Gastroesophageal sphincter (tissue), 4 donors: ENCODE results near the gene COL5A1. TPM values are rescaled to one million over a fixed set of nuclear protein-coding genes. Genes with fewer than 3 reads are reported as not detected.

Experiments used
- ATAC-seq: fragments of 150-250 bp; one replicate; pipeline ENCODE4 v1.9.1; 2016; ENCODE audit warnings: mild to moderate bottlenecking, moderate library complexity
- H3K27ac ChIP-seq, 4 donors: fragments of 200-600 bp; sonication (generic) in 3 of 4; 1 replicate in 3 of 4; 2 replicates in 1 of 4; pipeline ENCODE4 v1.5.1; 2016 to 2019
- H3K27me3 ChIP-seq: fragments of 200-600 bp; sonication (generic); one replicate; pipeline ENCODE4 v1.5.1; 2019
- H3K36me3 ChIP-seq, 2 donors: fragments of 200-600 bp; sonication (generic); one replicate each; pipeline ENCODE4 v1.5.1; 2019; ENCODE audit warnings: control low read depth in 1 of 2
- H3K4me1 ChIP-seq, 3 donors: fragments of 200-600 bp; sonication (generic); 1 replicate in 2 of 3; 2 replicates in 1 of 3; pipeline ENCODE4 v1.5.1; 2016 to 2019; ENCODE audit warnings: control low read depth in 2 of 3
- H3K4me3 ChIP-seq, 2 donors: fragments of 200-600 bp; sonication (generic); one replicate each; pipeline ENCODE4 v1.5.1; 2019; ENCODE audit warnings: mild to moderate bottlenecking in 1 of 2, moderate library complexity in 1 of 2
- H3K9me3 ChIP-seq, 3 donors: fragments of 200-600 bp; sonication (generic); one replicate each; pipeline ENCODE4 v1.5.1; 2017 to 2019; ENCODE audit warnings: control low read depth in 2 of 3
- CTCF ChIP-seq, 4 experiments: fragments of 200-600 bp in 2 of 4; fragments of 450-650 bp in 2 of 4; sonication (generic) in 1 of 4; IDR thresholded peaks; one replicate each; pipeline ENCODE4 v1.5.1; 2017 to 2019; ENCODE audit warnings: antibody characterized with exemption in 4 of 4, mild to moderate bottlenecking in 2 of 4, moderate library complexity in 2 of 4
- EP300 ChIP-seq: sonication (generic); formaldehyde crosslinking; IDR thresholded peaks from one replicate; pipeline ENCODE4 v1.6.1; 2017; ENCODE audit warnings: antibody characterized with exemption, mild to moderate bottlenecking
- POLR2A ChIP-seq, 2 donors: fragments of 450-650 bp; IDR thresholded peaks; one replicate each; pipeline ENCODE4 v1.6.1; 2017; ENCODE audit warnings: antibody characterized with exemption in 2 of 2, mild to moderate bottlenecking in 2 of 2, moderate library complexity in 1 of 2
- POLR2AphosphoS5 ChIP-seq: sonication (generic); formaldehyde crosslinking; IDR thresholded peaks from one replicate; pipeline ENCODE4 v1.6.1; 2017; ENCODE audit warnings: antibody characterized with exemption
- WGBS, 2 donors: methylation state at CpG; one replicate each; pipeline ENCODE4 v1.1.5; 2018; ENCODE audit warnings: low coverage in 1 of 2; 5-methylcytosine and 5-hydroxymethylcytosine counted together
- total RNA-seq, 4 donors: library from RNA; depleted of rRNA; stranded (reverse); fragments of >200 nt; gene quantifications; one replicate each; pipeline ENCODE4 v1.1.0, GENCODE V29; 2016

Gene COL5A1
- total RNA-seq, 4 donors from 2014 or later: 48.5 to 86.4 (median 74.9) TPM

GRCh38 chr9:134670042-134670525 is 28.5 kb downstream of the COL5A1 start:
- H3K36me3 ChIP-seq: no peaks in the 10 kb centered on the region
- no peak overlapping the region for H3K4me3 ChIP-seq
- peak; percentile 58 for ATAC-seq
- H3K27me3 ChIP-seq: no peaks in the 10 kb centered on the region
- H3K4me1 ChIP-seq: peaks cover 0 to 37% (median 7%) of the 10 kb centered on the region in 3 donors
- peak overlapping the region in 2 of 4 donors; percentile 16 to 47 for H3K27ac ChIP-seq
- WGBS, 2 donors: 21 to 37% methylated on average over 5 to 6 of the region's 6 CpGs
- TF ChIP-seq EP300 (no peak), POLR2A (IDR thresholded peaks at IDR 0.05) (no peak), CTCF (IDR thresholded peaks at IDR 0.05) (no peak), POLR2AphosphoS5 (peak; percentile 31)
- no peaks in the 10 kb centered on the region for H3K9me3 ChIP-seq

- Histone ChIP-seq H3K4me3 (no peak overlapping the region), H3K27me3 (no peaks in the 10 kb centered on the region), H3K4me1 (peaks cover 0 to 37% (median 7%) of the 10 kb centered on the region in 3 donors), H3K9me3 (peaks cover 0 to 4% (median 0%) of the 10 kb centered on the region in 3 donors), H3K27ac (peak overlapping the region in 2 of 4 donors; percentile 20 to 55), H3K36me3 (no peaks in the 10 kb centered on the region)
- no peak for TF ChIP-seq CTCF (IDR thresholded peaks at IDR 0.05)
- TF ChIP-seq POLR2A (IDR thresholded peaks at IDR 0.05): no peak
- TF ChIP-seq POLR2AphosphoS5: no peak
- no peak for TF ChIP-seq EP300
- 87% methylated on average over 3 of the region's 11 CpGs; no CpG with 5 or more reads in 1 of the 2 donors for WGBS, 2 donors
- ATAC-seq: no peak
Measured at GRCh38 chr9:134670851-134671281, 29.3 kb downstream of the COL5A1 start.

GRCh38 chr9:134671341-134672113 is 29.9 kb downstream of the COL5A1 start:
- H3K4me1 ChIP-seq: peaks cover 0 to 44% (median 7%) of the 10 kb centered on the region in 3 donors
- TF ChIP-seq EP300: no peak
- peak; percentile 10 for TF ChIP-seq POLR2AphosphoS5
- H3K36me3 ChIP-seq: no peaks in the 10 kb centered on the region
- no peak overlapping the region for H3K4me3 ChIP-seq
- no peaks in the 10 kb centered on the region for H3K27me3 ChIP-seq
- WGBS, 2 donors: 63 to 72% methylated on average over 7 to 11 of the region's 15 CpGs
- H3K27ac ChIP-seq: peak overlapping the region in 3 of 4 donors; percentile 20 to 55 (median 40)
- peaks cover 0 to 5% (median 0%) of the 10 kb centered on the region in 3 donors for H3K9me3 ChIP-seq
- ATAC-seq: no peak

- Histone ChIP-seq H3K4me3 (no peak overlapping the region), H3K27me3 (no peaks in the 10 kb centered on the region), H3K4me1 (peaks cover 0 to 59% (median 12%) of the 10 kb centered on the region in 3 donors), H3K27ac (no peak overlapping the region), H3K36me3 (no peaks in the 10 kb centered on the region), H3K9me3 (peaks cover 0 to 5% (median 0%) of the 10 kb centered on the region in 3 donors)
- ATAC-seq: no peak
- TF ChIP-seq CTCF (IDR thresholded peaks at IDR 0.05): no peak
- TF ChIP-seq POLR2AphosphoS5: no peak
- no peak for TF ChIP-seq EP300
- TF ChIP-seq POLR2A (IDR thresholded peaks at IDR 0.05): no peak
- 44 to 55% methylated on average over 4 to 5 of the region's 5 CpGs for WGBS, 2 donors
Measured at GRCh38 chr9:134676361-134676760, 34.8 kb downstream of the COL5A1 start.

- Histone ChIP-seq H3K36me3 (no peaks in the 10 kb centered on the region), H3K27me3 (no peaks in the 10 kb centered on the region), H3K4me1 (peaks cover 0 to 59% (median 18%) of the 10 kb centered on the region in 3 donors), H3K9me3 (peaks cover 0 to 5% (median 0%) of the 10 kb centered on the region in 3 donors), H3K27ac (no peak overlapping the region), H3K4me3 (no peak overlapping the region)
- ATAC-seq: no peak
- 75% methylated on average over 5 of the region's 6 CpGs; no CpG with 5 or more reads in 1 of the 2 donors for WGBS, 2 donors
- TF ChIP-seq EP300 (no peak), POLR2AphosphoS5 (no peak), POLR2A (IDR thresholded peaks at IDR 0.05) (no peak), CTCF (IDR thresholded peaks at IDR 0.05) (no peak)
Measured at GRCh38 chr9:134676886-134677285, 35.3 kb downstream of the COL5A1 start.
